ENCODE results near the gene DMPK. TPM values are rescaled to one million over a fixed set of nuclear protein-coding genes. Genes with fewer than 3 reads are reported as not detected.
"Not testable (repeated sequence)": the region's sequence is repeated elsewhere in the genome, so short reads cannot be mapped to it uniquely, and the experiment has no call there.

Gene DMPK
- total RNA-seq, 2 donors from 2014 or later, result 57.9 to 81.4 TPM

GRCh38 chr19:45733160-45733810 lies 49.0 kb downstream of the DMPK start, which contains the start of gene MEIOSIN:
MEIOSIN (plus strand) TSS chr19:45733439; CDS start chr19:45735377, 1,938 bp downstream.
- no peaks in the 10 kb centered on the region for H3K9me3 ChIP-seq
- no peak for TF ChIP-seq POLR2A (IDR thresholded peaks at IDR 0.05)
- no peak for TF ChIP-seq CTCF (IDR thresholded peaks at IDR 0.05)
- peaks cover 21% of the 10 kb centered on the region for H3K4me1 ChIP-seq
- intact Hi-C loops (cut with DNase I), result no loop called here
- DNase-seq (no peak), ATAC-seq (no peak)
- WGBS, 2 donors, result 80 to 90% methylated on average over 38 to 53 of the region's 59 CpGs
- no peak within 1 kb of the TSS for H3K27ac ChIP-seq
- H3K27me3 ChIP-seq, result no peaks in the 10 kb centered on the region
- H3K4me3 ChIP-seq, result no peak within 1 kb of the TSS
- no peaks in the 10 kb centered on the region for H3K36me3 ChIP-seq (replicated peaks in 1 of 2; ENCODE audit: insufficient read depth in 1 of 2, low read depth in 2 of 2)

- peak in 2 of 7 experiments; percentile 6 to 22 for TF ChIP-seq CTCF (IDR thresholded peaks at IDR 0.05)
- peak; percentile 13 to 85 (median 80) for TF ChIP-seq POLR2A (IDR thresholded peaks at IDR 0.05)
- Histone ChIP-seq H3K27me3 (no peaks in the 10 kb centered on the region), H3K4me3 (peak within 1 kb of the TSS; percentile 50 to 67), H3K4me1 (peaks cover 32% of the 10 kb centered on the region), H3K27ac (peak within 1 kb of the TSS; percentile 28 to 82 (median 64)), H3K9me3 (no peaks in the 10 kb centered on the region), H3K36me3 (replicated peaks in 1 of 2; ENCODE audit: insufficient read depth in 1 of 2, low read depth in 2 of 2) (no peaks in the 10 kb centered on the region)
- WGBS, 2 donors, result 0 to 1% methylated on average over 47 to 48 of the region's 48 CpGs
- DNase-seq (peak; percentile 97 to 99 (median 98)), ATAC-seq (peak; percentile 99)
- intact Hi-C loops (cut with DNase I), result no loop called here
These were observed 51.7 kb downstream of the DMPK start, which contains the start of gene FBXO46 for GRCh38 chr19:45730368-45731288. FBXO46 (minus strand) TSS chr19:45730896; CDS start chr19:45713495, 17,401 bp downstream.

GRCh38 chr19:45729800-45730290 lies 52.4 kb downstream of the DMPK start:
- H3K27me3 ChIP-seq, result no peaks in the 10 kb centered on the region
- TF ChIP-seq CTCF (IDR thresholded peaks at IDR 0.05) (no peak), POLR2A (IDR thresholded peaks at IDR 0.05) (no peak)
- H3K27ac ChIP-seq, result peak overlapping the region in 3 of 4 donors; percentile 62 to 82 (median 65)
- H3K9me3 ChIP-seq, result no peaks in the 10 kb centered on the region
- H3K4me3 ChIP-seq, result peak overlapping the region; percentile 50 to 67
- WGBS, 2 donors, result 7 to 11% methylated on average over 10 of the region's 10 CpGs
- H3K4me1 ChIP-seq, result peaks cover 32% of the 10 kb centered on the region
- DNase-seq, result peak in 1 of 4 donors; percentile 30
- intact Hi-C loops (cut with DNase I), result no loop called here
- no peak for ATAC-seq
- H3K36me3 ChIP-seq (replicated peaks in 1 of 2; ENCODE audit: insufficient read depth in 1 of 2, low read depth in 2 of 2), result no peaks in the 10 kb centered on the region

GRCh38 chr19:45728683-45729082 lies 53.6 kb downstream of the DMPK start:
- H3K9me3 ChIP-seq; H3K27ac ChIP-seq; H3K36me3 ChIP-seq (replicated peaks in 1 of 2; ENCODE audit: insufficient read depth in 1 of 2, low read depth in 2 of 2); ATAC-seq; DNase-seq; intact Hi-C loops (cut with DNase I); H3K4me3 ChIP-seq; H3K27me3 ChIP-seq: not testable (repeated sequence)
- 92 to 95% methylated on average over 17 to 18 of the region's 18 CpGs for WGBS, 2 donors
- peaks cover 32% of the 10 kb centered on the region for H3K4me1 ChIP-seq

- H3K27me3 ChIP-seq; H3K4me3 ChIP-seq; H3K36me3 ChIP-seq (replicated peaks in 1 of 2; ENCODE audit: insufficient read depth in 1 of 2, low read depth in 2 of 2); ATAC-seq; DNase-seq; H3K9me3 ChIP-seq; intact Hi-C loops (cut with DNase I): not testable (repeated sequence)
- WGBS, 2 donors, result 85 to 88% methylated on average over 11 of the region's 11 CpGs
- Histone ChIP-seq H3K4me1 (peaks cover 31% of the 10 kb centered on the region), H3K27ac (peak overlapping the region; percentile 42 to 79 (median 70))
These were observed 62.2 kb downstream of the DMPK start for GRCh38 chr19:45720065-45720464.

Other genes starting within 250 kb of the DMPK start
- 10 to 100 TPM in 1 of 2 donors, 1 to 10 TPM in 1; 4.2 to 22.7 TPM for gene OPA3, start 197.7 kb downstream of the DMPK start, total RNA-seq
- gene GPR4, start 180.3 kb downstream of the DMPK start, total RNA-seq, result 1 to 10 TPM in 1 of 2 donors, under 1 TPM in 1; 0.99 to 1.3 TPM
- gene EML2, start 143.1 kb downstream of the DMPK start, total RNA-seq, result 10 to 100 TPM; 25.7 to 60.6 TPM
- 1 to 10 TPM; 3.9 to 9.2 TPM for gene GIPR, start 114.3 kb downstream of the DMPK start, total RNA-seq
- gene SNRPD2, start 90.5 kb downstream of the DMPK start, total RNA-seq, result 10 to 100 TPM; 25.1 to 66.4 TPM
- 1 to 10 TPM; 2.1 to 4.0 TPM for gene QPCTL, start 89.8 kb downstream of the DMPK start, total RNA-seq
- gene FBXO46, start 51.6 kb downstream of the DMPK start, total RNA-seq, result 10 to 100 TPM in 1 of 2 donors, 1 to 10 TPM in 1; 7.8 to 11.9 TPM
- gene MEIOSIN, start 49.1 kb downstream of the DMPK start, total RNA-seq, result not detected
- 10 to 100 TPM; 21.0 to 60.3 TPM for gene SIX5, start 13.2 kb downstream of the DMPK start, total RNA-seq
- gene DMWD, start 10.4 kb upstream of the DMPK start, total RNA-seq, result 10 to 100 TPM; 19.7 to 20.4 TPM
- gene RSPH6A, start 32.8 kb upstream of the DMPK start, total RNA-seq, result under 1 TPM in 1 of 2 donors, not detected in 1; 0.33 TPM
- 10 to 100 TPM; 23.3 to 32.3 TPM for gene SYMPK, start 80.7 kb upstream of the DMPK start, total RNA-seq
- 10 to 100 TPM in 1 of 2 donors, 1 to 10 TPM in 1; 3.0 to 16.3 TPM for gene FOXA3, start 81.8 kb upstream of the DMPK start, total RNA-seq
- 10 to 100 TPM; 24.1 to 25.1 TPM for gene IRF2BP1, start 103.7 kb upstream of the DMPK start, total RNA-seq
- gene MYPOP, start 120.1 kb upstream of the DMPK start, total RNA-seq, result 10 to 100 TPM in 1 of 2 donors, 1 to 10 TPM in 1; 6.7 to 13.5 TPM
- gene NANOS2, start 132.3 kb upstream of the DMPK start, total RNA-seq, result not detected
- gene NOVA2, start 191.4 kb upstream of the DMPK start, total RNA-seq, result 1 to 10 TPM; 1.3 to 1.6 TPM
- 10 to 100 TPM in 1 of 2 donors, 1 to 10 TPM in 1; 7.8 to 14.5 TPM for gene CCDC61, start 213.0 kb upstream of the DMPK start, total RNA-seq
- gene PGLYRP1, start 240.6 kb upstream of the DMPK start, total RNA-seq, result not detected

Data from body of pancreas (tissue), 4 donors.